Measurements from ENCODE around the gene ZPLD1.

The ZPLD1 gene

GRCh38 chr3:102454181-102454580 is 19.4 kb downstream of the ZPLD1 start:
- H4K20me1 ChIP-seq (ENCODE audit: insufficient read depth) = no peaks in the 10 kb centered on the region
- no peak overlapping the region for H3K4me3 ChIP-seq (IDR thresholded peaks at IDR 0.05; ENCODE audit: insufficient read depth, low read depth, low read length)

GRCh38 chr3:102457644-102458043 is 22.8 kb downstream of the ZPLD1 start:
- Histone ChIP-seq H3K9ac (no peak overlapping the region), H3K79me2 (ENCODE audit: insufficient read depth, low read depth) (no peaks in the 10 kb centered on the region), H3K36me3 (ENCODE audit: insufficient read depth) (no peaks in the 10 kb centered on the region), H3K4me1 (ENCODE audit: low read depth, poor library complexity, severe bottlenecking) (no peaks in the 10 kb centered on the region), H3K4me2 (no peak overlapping the region), H2AFZ (ENCODE audit: low read depth) (no peak overlapping the region), H3K27ac (no peak overlapping the region), H3K4me3 (IDR thresholded peaks at IDR 0.05; ENCODE audit: insufficient read depth, low read depth, low read length) (no peak overlapping the region), H4K20me1 (ENCODE audit: insufficient read depth) (no peaks in the 10 kb centered on the region), H3K27me3 (ENCODE audit: insufficient read depth, low read depth) (no peaks in the 10 kb centered on the region)
- TF ChIP-seq CTCF (conservative IDR thresholded peaks at IDR 0.05; ENCODE audit: low read depth, low read length) = no peak

More at GRCh38 chr3:102454181-102454580, 19.4 kb downstream of the ZPLD1 start:
- no peaks in the 10 kb centered on the region for H3K36me3 ChIP-seq (ENCODE audit: insufficient read depth)
- no peak overlapping the region for H3K27ac ChIP-seq
- no peak overlapping the region for H2AFZ ChIP-seq (ENCODE audit: low read depth)
- H3K79me2 ChIP-seq (ENCODE audit: insufficient read depth, low read depth) = no peaks in the 10 kb centered on the region
- H3K27me3 ChIP-seq (ENCODE audit: insufficient read depth, low read depth) = no peaks in the 10 kb centered on the region
- no peak overlapping the region for H3K9ac ChIP-seq
- TF ChIP-seq CTCF (conservative IDR thresholded peaks at IDR 0.05; ENCODE audit: low read depth, low read length) = no peak
- no peak overlapping the region for H3K4me2 ChIP-seq
- H3K4me1 ChIP-seq (ENCODE audit: low read depth, poor library complexity, severe bottlenecking) = peaks cover 7% of the 10 kb centered on the region

GRCh38 chr3:102460579-102460978 is 25.8 kb downstream of the ZPLD1 start:
- Histone ChIP-seq H3K27me3 (ENCODE audit: insufficient read depth, low read depth) (no peaks in the 10 kb centered on the region), H3K9ac (no peak overlapping the region), H3K4me3 (IDR thresholded peaks at IDR 0.05; ENCODE audit: insufficient read depth, low read depth, low read length) (no peak overlapping the region), H2AFZ (ENCODE audit: low read depth) (no peak overlapping the region), H4K20me1 (ENCODE audit: insufficient read depth) (no peaks in the 10 kb centered on the region), H3K36me3 (ENCODE audit: insufficient read depth) (no peaks in the 10 kb centered on the region), H3K4me2 (no peak overlapping the region), H3K4me1 (ENCODE audit: low read depth, poor library complexity, severe bottlenecking) (no peaks in the 10 kb centered on the region), H3K79me2 (ENCODE audit: insufficient read depth, low read depth) (no peaks in the 10 kb centered on the region), H3K27ac (no peak overlapping the region)
- TF ChIP-seq CTCF (conservative IDR thresholded peaks at IDR 0.05; ENCODE audit: low read depth, low read length) = no peak

GRCh38 chr3:102464261-102464660 is 29.4 kb downstream of the ZPLD1 start:
- Histone ChIP-seq H3K4me3 (IDR thresholded peaks at IDR 0.05; ENCODE audit: insufficient read depth, low read depth, low read length) (no peak overlapping the region), H3K79me2 (ENCODE audit: insufficient read depth, low read depth) (no peaks in the 10 kb centered on the region), H4K20me1 (ENCODE audit: insufficient read depth) (no peaks in the 10 kb centered on the region), H3K9ac (no peak overlapping the region), H2AFZ (ENCODE audit: low read depth) (no peak overlapping the region), H3K27me3 (ENCODE audit: insufficient read depth, low read depth) (no peaks in the 10 kb centered on the region), H3K27ac (no peak overlapping the region), H3K4me2 (no peak overlapping the region), H3K36me3 (ENCODE audit: insufficient read depth) (no peaks in the 10 kb centered on the region), H3K4me1 (ENCODE audit: low read depth, poor library complexity, severe bottlenecking) (no peaks in the 10 kb centered on the region)
- no peak for TF ChIP-seq CTCF (conservative IDR thresholded peaks at IDR 0.05; ENCODE audit: low read depth, low read length)
